Sigmoid colon (tissue), 3 donors: ENCODE data around the gene ATP4B.

Source experiments
- POLR2A ChIP-seq, 2 donors: fragments of 450-650 bp; IDR thresholded peaks; one replicate each; pipeline ENCODE4 v1.6.1; 2016; ENCODE audit warnings: antibody characterized with exemption in 2 of 2, mild to moderate bottlenecking in 2 of 2, moderate library complexity in 2 of 2
- TF ChIP-seq, protein P1 (sequence below), 4 experiments: fragments of 450-650 bp in 3 of 4; fragments of 200-600 bp in 1 of 4; IDR thresholded peaks; one replicate each; pipeline ENCODE4 v1.5.1; 2016 to 2019; ENCODE audit warnings: antibody characterized with exemption in 4 of 4, mild to moderate bottlenecking in 3 of 4, moderate library complexity in 2 of 4

DNA sequence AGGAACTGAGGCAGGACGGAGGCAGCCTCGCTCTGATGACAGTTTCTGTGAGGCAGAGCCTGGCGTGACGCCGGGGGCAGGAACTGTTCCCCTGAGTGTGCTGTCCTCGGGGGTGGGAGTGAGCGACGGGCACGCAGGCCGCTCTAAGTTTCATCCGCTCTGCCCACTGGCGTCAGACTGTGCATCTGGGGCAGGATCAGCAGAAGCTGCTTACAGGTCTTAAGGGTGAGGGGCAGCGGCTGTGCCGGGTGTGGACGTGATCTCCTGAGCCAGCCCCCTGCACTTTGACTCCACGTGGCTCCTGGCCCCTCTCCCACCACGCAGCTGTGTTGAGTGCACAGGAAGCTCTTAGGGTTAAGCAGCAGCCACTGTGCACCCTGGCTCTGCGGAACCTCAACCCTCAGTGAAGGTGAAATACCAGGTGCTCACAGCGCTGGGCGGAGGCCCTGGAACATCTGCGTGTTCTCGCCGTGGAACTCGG is 10.5 kb upstream of the ATP4B start:
- TF ChIP-seq, protein P1, sequence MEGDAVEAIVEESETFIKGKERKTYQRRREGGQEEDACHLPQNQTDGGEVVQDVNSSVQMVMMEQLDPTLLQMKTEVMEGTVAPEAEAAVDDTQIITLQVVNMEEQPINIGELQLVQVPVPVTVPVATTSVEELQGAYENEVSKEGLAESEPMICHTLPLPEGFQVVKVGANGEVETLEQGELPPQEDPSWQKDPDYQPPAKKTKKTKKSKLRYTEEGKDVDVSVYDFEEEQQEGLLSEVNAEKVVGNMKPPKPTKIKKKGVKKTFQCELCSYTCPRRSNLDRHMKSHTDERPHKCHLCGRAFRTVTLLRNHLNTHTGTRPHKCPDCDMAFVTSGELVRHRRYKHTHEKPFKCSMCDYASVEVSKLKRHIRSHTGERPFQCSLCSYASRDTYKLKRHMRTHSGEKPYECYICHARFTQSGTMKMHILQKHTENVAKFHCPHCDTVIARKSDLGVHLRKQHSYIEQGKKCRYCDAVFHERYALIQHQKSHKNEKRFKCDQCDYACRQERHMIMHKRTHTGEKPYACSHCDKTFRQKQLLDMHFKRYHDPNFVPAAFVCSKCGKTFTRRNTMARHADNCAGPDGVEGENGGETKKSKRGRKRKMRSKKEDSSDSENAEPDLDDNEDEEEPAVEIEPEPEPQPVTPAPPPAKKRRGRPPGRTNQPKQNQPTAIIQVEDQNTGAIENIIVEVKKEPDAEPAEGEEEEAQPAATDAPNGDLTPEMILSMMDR (IDR thresholded peaks at IDR 0.05): no peak
- TF ChIP-seq POLR2A (IDR thresholded peaks at IDR 0.05): no peak
